ENCODE results near the gene MAJIN.

Gene MAJIN

GRCh38 chr11:64890522-64890939 is 81.4 kb downstream of the MAJIN start:
- no peaks in the 10 kb centered on the region for H3K9me3 ChIP-seq (ENCODE audit: control insufficient read depth, insufficient read depth, low read depth, low read length)
- no peaks in the 10 kb centered on the region for H3K27me3 ChIP-seq (ENCODE audit: control insufficient read depth, insufficient read depth, low read length)
- H3K9ac ChIP-seq (ENCODE audit: low read length) = no peak overlapping the region
- no peak overlapping the region for H3K27ac ChIP-seq (ENCODE audit: low read depth, low read length)
- H3K4me3 ChIP-seq (ENCODE audit: low read depth, low read length) = no peak overlapping the region
- peaks cover 4% of the 10 kb centered on the region; the same call in 1 of the 2 replicates for H3K36me3 ChIP-seq (ENCODE audit: control insufficient read depth, insufficient read depth, low read length)
- H3K4me1 ChIP-seq (ENCODE audit: control insufficient read depth, insufficient read depth, low read length) = peaks cover 18% of the 10 kb centered on the region

GRCh38 chr11:64888729-64889511 is 83.0 kb downstream of the MAJIN start:
- Histone ChIP-seq H3K4me3 (ENCODE audit: low read depth, low read length) (no peak overlapping the region), H3K9me3 (ENCODE audit: control insufficient read depth, insufficient read depth, low read depth, low read length) (no peaks in the 10 kb centered on the region), H3K27me3 (ENCODE audit: control insufficient read depth, insufficient read depth, low read length) (no peaks in the 10 kb centered on the region), H3K9ac (ENCODE audit: low read length) (no peak overlapping the region), H3K4me1 (ENCODE audit: control insufficient read depth, insufficient read depth, low read length) (peaks cover 18% of the 10 kb centered on the region), H3K27ac (ENCODE audit: low read depth, low read length) (no peak overlapping the region), H3K36me3 (ENCODE audit: control insufficient read depth, insufficient read depth, low read length) (no peaks in the 10 kb centered on the region)

GRCh38 chr11:64888406-64888728 is 83.5 kb downstream of the MAJIN start:
- peak overlapping the region; percentile 56 for H3K9ac ChIP-seq (ENCODE audit: low read length)
- H3K27me3 ChIP-seq (ENCODE audit: control insufficient read depth, insufficient read depth, low read length) = no peaks in the 10 kb centered on the region
- no peaks in the 10 kb centered on the region for H3K9me3 ChIP-seq (ENCODE audit: control insufficient read depth, insufficient read depth, low read depth, low read length)
- H3K36me3 ChIP-seq (ENCODE audit: control insufficient read depth, insufficient read depth, low read length) = no peaks in the 10 kb centered on the region
- peak overlapping the region; percentile 49 for H3K4me3 ChIP-seq (ENCODE audit: low read depth, low read length)
- H3K27ac ChIP-seq (ENCODE audit: low read depth, low read length) = no peak overlapping the region
- H3K4me1 ChIP-seq (ENCODE audit: control insufficient read depth, insufficient read depth, low read length) = peaks cover 18% of the 10 kb centered on the region

Measured in HUES6 (cell line).